Thymus (tissue), 14 donors: ENCODE measurements around the gene NPTX1. TPM values are rescaled to one million over a fixed set of nuclear protein-coding genes. Genes with fewer than 3 reads are reported as not detected.

Experiments
- DNase-seq, 9 donors: peaks; one replicate each; pipeline ENCODE4 v3.0.0-alpha.2; 2013; ENCODE audit warnings: low spot score in 9 of 9, low read depth in 6 of 9, missing footprints in 1 of 9
- H3K27ac ChIP-seq, 2 donors: one replicate each; pipeline ENCODE4 v1.5.1; 2013; ENCODE audit warnings: control low read depth in 1 of 2, low read depth in 1 of 2, low read length in 1 of 2, mild to moderate bottlenecking in 1 of 2, moderate library complexity in 1 of 2
- H3K27me3 ChIP-seq, 2 donors: one replicate each; pipeline ENCODE4 v1.5.1; 2013; ENCODE audit warnings: low read length in 1 of 2; ENCODE audit not compliant: control insufficient read depth in 2 of 2, insufficient read depth in 1 of 2
- H3K36me3 ChIP-seq, 2 donors: one replicate each; pipeline ENCODE4 v1.5.1; 2013; ENCODE audit warnings: low read length in 1 of 2, mild to moderate bottlenecking in 1 of 2, moderate library complexity in 1 of 2; ENCODE audit not compliant: control insufficient read depth in 2 of 2, insufficient read depth in 2 of 2
- H3K4me1 ChIP-seq, 2 donors: one replicate each; pipeline ENCODE4 v1.5.1; 2013; ENCODE audit warnings: low read length in 2 of 2; ENCODE audit not compliant: control insufficient read depth in 2 of 2, insufficient read depth in 2 of 2
- H3K4me3 ChIP-seq, 2 donors: one replicate each; pipeline ENCODE4 v1.5.1; 2013; ENCODE audit warnings: low read length in 2 of 2, control low read depth in 1 of 2, mild to moderate bottlenecking in 1 of 2
- H3K9me3 ChIP-seq, 2 donors: one replicate each; pipeline ENCODE4 v1.5.1; 2013; ENCODE audit warnings: low read length in 1 of 2, mild to moderate bottlenecking in 1 of 2; ENCODE audit not compliant: control insufficient read depth in 2 of 2, insufficient read depth in 1 of 2
- WGBS: extraction: QIAGEN DNeasy Blood & Tissue Kit; methylation state at CpG from one replicate; pipeline ENCODE4 v1.1.7; 2013; 5-methylcytosine and 5-hydroxymethylcytosine counted together
- long read RNA-seq, 10 donors: transcript quantifications; one replicate each; lab custom pipeline, GENCODE V29; 2026
- polyA plus RNA-seq: library from polyadenylated mRNA; stranded (reverse); fragments of 200-250 nt; gene quantifications from one replicate; pipeline ENCODE4 v1.2.3, GENCODE V29; 2013
- total RNA-seq: library from RNA; stranded (reverse); fragments of 120-200 nt; gene quantifications from one replicate; pipeline ENCODE4 v1.2.4, GENCODE V29; 2013
- donor health status: healthy.

NPTX1 gene
- total RNA-seq (8.3 TPM), polyA plus RNA-seq (1.0 TPM)
- long read RNA-seq, donor 1, full-length matches to known transcripts = 1 of 1 reads
- long read RNA-seq, donor 1, partial matches to known transcripts = 0 of 1 reads
- long read RNA-seq, donor 1, other reads (novel, unspliced or antisense) = 0 of 1 reads
- long read RNA-seq, donor 2 = 0 reads
- long read RNA-seq, donor 3, full-length matches to known transcripts = 3 of 3 reads
- long read RNA-seq, donor 3, partial matches to known transcripts = 0 of 3 reads
- long read RNA-seq, donor 3, other reads (novel, unspliced or antisense) = 0 of 3 reads
- long read RNA-seq, donor 4, full-length matches to known transcripts = 3 of 8 reads
- long read RNA-seq, donor 4, partial matches to known transcripts = 5 of 8 reads
- long read RNA-seq, donor 4, other reads (novel, unspliced or antisense) = 0 of 8 reads
- long read RNA-seq, donor 5, full-length matches to known transcripts = 3 of 3 reads
- long read RNA-seq, donor 5, partial matches to known transcripts = 0 of 3 reads
- long read RNA-seq, donor 5, other reads (novel, unspliced or antisense) = 0 of 3 reads
- long read RNA-seq, donor 6 = 0 reads
- long read RNA-seq, donor 7, full-length matches to known transcripts = 1 of 1 reads
- long read RNA-seq, donor 7, partial matches to known transcripts = 0 of 1 reads
- long read RNA-seq, donor 7, other reads (novel, unspliced or antisense) = 0 of 1 reads
- long read RNA-seq, donor 8 = 0 reads
- long read RNA-seq, donor 9, full-length matches to known transcripts = 4 of 4 reads
- long read RNA-seq, donor 9, partial matches to known transcripts = 0 of 4 reads
- long read RNA-seq, donor 9, other reads (novel, unspliced or antisense) = 0 of 4 reads
- long read RNA-seq, donor 10, full-length matches to known transcripts = 5 of 5 reads
- long read RNA-seq, donor 10, partial matches to known transcripts = 0 of 5 reads
- long read RNA-seq, donor 10, other reads (novel, unspliced or antisense) = 0 of 5 reads

GRCh38 chr17:80475910-80476876 is at the start of gene NPTX1:
NPTX1 (minus strand) TSS chr17:80476607; CDS start chr17:80476446, 161 bp downstream.
- no peaks in the 10 kb centered on the region for H3K36me3 ChIP-seq
- peaks cover 17 to 30% of the 10 kb centered on the region in 2 donors for H3K4me1 ChIP-seq
- peaks cover 77 to 99% of the 10 kb centered on the region in 2 donors for H3K27me3 ChIP-seq
- H3K9me3 ChIP-seq = peaks cover 0 to 13% of the 10 kb centered on the region in 2 donors
- no peak within 1 kb of the TSS for H3K27ac ChIP-seq
- no peak for DNase-seq
- WGBS = under 1% methylated on average over 136 of the region's 136 CpGs
- peak within 1 kb of the TSS; percentile 6 to 30 for H3K4me3 ChIP-seq

- Histone ChIP-seq H3K9me3 (no peaks in the 10 kb centered on the region), H3K27me3 (peaks cover 0 to 77% of the 10 kb centered on the region in 2 donors), H3K4me3 (no peak overlapping the region), H3K4me1 (peaks cover 0 to 3% of the 10 kb centered on the region in 2 donors), H3K36me3 (no peaks in the 10 kb centered on the region), H3K27ac (no peak overlapping the region)
- 81% methylated on average over 16 of the region's 16 CpGs for WGBS
- DNase-seq = no peak
Observed at GRCh38 chr17:80523956-80524712, 47.7 kb upstream of the NPTX1 start.

GRCh38 chr17:80523054-80523744 is 46.8 kb upstream of the NPTX1 start:
- WGBS = 91% methylated on average over 12 of the region's 12 CpGs
- Histone ChIP-seq H3K27me3 (peaks cover 0 to 70% of the 10 kb centered on the region in 2 donors), H3K4me3 (no peak overlapping the region), H3K4me1 (peaks cover 0 to 3% of the 10 kb centered on the region in 2 donors), H3K27ac (no peak overlapping the region), H3K36me3 (no peaks in the 10 kb centered on the region), H3K9me3 (no peaks in the 10 kb centered on the region)
- no peak for DNase-seq

GRCh38 chr17:80520810-80521455 is 44.5 kb upstream of the NPTX1 start:
- DNase-seq = no peak
- Histone ChIP-seq H3K36me3 (no peaks in the 10 kb centered on the region), H3K4me1 (peaks cover 0 to 3% of the 10 kb centered on the region in 2 donors), H3K4me3 (no peak overlapping the region), H3K9me3 (no peaks in the 10 kb centered on the region), H3K27me3 (peaks cover 0 to 63% of the 10 kb centered on the region in 2 donors), H3K27ac (no peak overlapping the region)
- 62% methylated on average over 10 of the region's 10 CpGs for WGBS

- H3K36me3 ChIP-seq = no peaks in the 10 kb centered on the region
- no peak for DNase-seq
- H3K27me3 ChIP-seq = peaks cover 0 to 54% of the 10 kb centered on the region in 2 donors
- no peaks in the 10 kb centered on the region for H3K9me3 ChIP-seq
- H3K27ac ChIP-seq = no peak overlapping the region
- WGBS = 44% methylated on average over 7 of the region's 7 CpGs
- no peak overlapping the region for H3K4me3 ChIP-seq
- no peaks in the 10 kb centered on the region for H3K4me1 ChIP-seq
Observed at GRCh38 chr17:80519091-80519781, 42.8 kb upstream of the NPTX1 start.

- Histone ChIP-seq H3K9me3 (peaks cover 0 to 3% of the 10 kb centered on the region in 2 donors), H3K36me3 (no peaks in the 10 kb centered on the region), H3K27ac (no peak overlapping the region), H3K27me3 (peaks cover 0 to 58% of the 10 kb centered on the region in 2 donors), H3K4me3 (no peak overlapping the region), H3K4me1 (no peaks in the 10 kb centered on the region)
- WGBS = 81% methylated on average over 1 of the region's 1 CpG
- no peak for DNase-seq
Observed at GRCh38 chr17:80518392-80518791, 42.0 kb upstream of the NPTX1 start.

GRCh38 chr17:80517641-80518040 is 41.2 kb upstream of the NPTX1 start:
- Histone ChIP-seq H3K27ac (no peak overlapping the region), H3K27me3 (peaks cover 0 to 56% of the 10 kb centered on the region in 2 donors), H3K9me3 (peaks cover 0 to 3% of the 10 kb centered on the region in 2 donors), H3K36me3 (no peaks in the 10 kb centered on the region), H3K4me3 (no peak overlapping the region), H3K4me1 (no peaks in the 10 kb centered on the region)
- DNase-seq = no peak
- 97% methylated on average over 3 of the region's 3 CpGs for WGBS
